GM18505 (cell line): ENCODE results near the gene REG4.
"Not testable (repeated sequence)": the region's sequence is repeated elsewhere in the genome, so short reads cannot be mapped to it uniquely, and the experiment has no call there.

Experiments used
- ATAC-seq: cut with Tn5 transposase; IDR thresholded peaks from one replicate; pipeline ENCODE4 v1.9.1; 2021; ENCODE audit not compliant: unreplicated experiment
- POLR2A ChIP-seq: IDR thresholded peaks from 4 replicates; pipeline ENCODE4 v1.6.1; 2011; ENCODE audit warnings: borderline replicate concordance; ENCODE audit not compliant: insufficient read depth, insufficient read length; ENCODE audit errors: extremely low read depth

Gene REG4

DNA sequence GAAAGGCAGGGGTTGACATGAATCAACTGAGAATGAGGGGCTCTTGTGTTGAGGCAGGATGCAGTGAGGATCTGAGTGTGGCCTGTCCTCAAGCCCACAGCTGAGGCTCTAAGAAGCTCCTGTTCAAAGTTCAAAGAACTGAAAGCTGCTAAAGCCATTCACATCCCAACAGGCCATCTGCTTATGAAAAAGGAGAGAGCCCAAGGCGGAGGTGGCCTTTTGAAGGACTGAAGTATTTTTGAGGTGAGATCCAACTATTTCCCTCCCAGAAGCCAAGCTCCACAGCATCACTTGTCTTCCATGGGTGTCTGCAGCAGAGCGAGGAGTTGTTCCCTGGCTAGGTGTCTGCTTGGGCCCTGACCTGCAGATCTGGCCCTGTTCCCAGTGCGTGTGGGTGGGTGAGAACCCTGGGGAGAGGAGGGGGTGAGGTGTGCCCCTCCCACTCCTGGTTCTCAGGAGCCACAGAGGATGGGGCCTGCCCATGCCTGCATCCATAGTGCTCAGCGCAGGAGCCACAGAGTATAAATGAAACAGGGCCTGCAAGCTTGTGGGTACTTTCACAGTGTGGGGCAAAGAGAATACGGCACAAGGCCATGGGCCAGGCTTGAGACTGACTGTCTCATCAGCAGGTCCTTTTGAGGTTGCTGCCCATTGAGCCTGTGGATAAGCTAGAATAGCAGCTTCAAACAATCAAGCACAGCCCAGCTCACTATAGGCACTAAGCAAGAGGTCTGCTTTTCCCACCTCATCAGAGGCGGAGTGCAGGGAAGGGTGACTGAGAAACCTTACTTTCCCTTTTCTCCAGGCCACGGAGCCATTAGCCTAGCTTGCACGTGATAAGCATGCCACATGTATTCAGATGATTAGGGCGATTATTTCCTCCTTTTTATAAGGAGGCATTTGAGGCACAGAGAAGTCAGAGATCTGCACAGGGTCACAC lies 15.7 kb downstream of the REG4 start:
- ATAC-seq, result no peak

DNA sequence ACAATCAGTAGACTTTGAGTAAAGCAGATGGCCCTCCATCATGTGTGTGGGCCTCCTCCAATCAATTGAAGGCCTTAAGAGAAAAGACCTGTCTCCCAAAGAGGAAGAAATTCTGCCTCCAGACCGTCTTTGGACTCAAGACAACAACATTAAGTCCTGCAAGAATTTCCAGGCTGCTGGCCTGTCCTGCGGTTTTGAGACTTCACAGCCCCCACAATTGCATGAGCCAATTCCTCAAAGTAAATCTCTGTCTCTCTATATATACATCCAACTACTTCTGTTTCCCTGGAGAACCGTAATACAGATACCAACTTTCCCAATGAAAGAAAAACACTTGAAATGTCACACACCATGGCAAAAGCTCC lies 16.4 kb downstream of the REG4 start:
- ATAC-seq, result no peak
- TF ChIP-seq POLR2A, result no peak

More for the DNA sequence above, 15.7 kb downstream of the REG4 start:
- no peak for TF ChIP-seq POLR2A

DNA sequence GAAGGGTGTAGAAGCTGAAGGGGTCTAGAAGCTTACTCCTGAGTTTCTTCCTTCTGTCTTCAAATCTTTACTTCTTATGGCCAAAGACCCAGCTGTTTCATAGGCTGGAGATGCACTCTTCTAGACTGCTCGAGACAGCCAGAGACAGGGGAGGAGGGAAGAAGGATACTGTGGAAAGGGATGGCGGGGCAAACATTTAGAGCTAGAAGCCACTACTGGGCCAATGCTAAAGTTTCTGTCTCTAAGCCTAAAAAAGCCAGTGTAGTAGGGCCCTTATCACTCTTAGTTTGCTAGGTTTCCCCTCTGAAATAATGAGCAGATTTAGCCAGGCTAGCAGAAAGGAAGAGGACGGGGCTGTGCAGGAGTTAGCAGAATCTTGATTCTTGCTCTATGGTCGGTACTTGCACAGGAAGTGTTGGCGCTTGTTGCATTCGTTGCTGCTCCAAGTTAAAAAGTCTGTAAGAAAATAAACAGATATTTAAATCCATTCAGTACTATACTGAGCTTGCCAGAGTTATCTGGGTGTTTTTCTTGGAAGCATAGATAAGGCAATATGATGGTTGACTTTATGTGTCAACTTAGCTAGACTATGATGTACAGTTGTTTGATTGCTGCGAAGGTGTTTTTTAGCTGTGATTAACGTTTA lies 16.9 kb downstream of the REG4 start:
- no peak for ATAC-seq
- TF ChIP-seq POLR2A, result no peak

DNA sequence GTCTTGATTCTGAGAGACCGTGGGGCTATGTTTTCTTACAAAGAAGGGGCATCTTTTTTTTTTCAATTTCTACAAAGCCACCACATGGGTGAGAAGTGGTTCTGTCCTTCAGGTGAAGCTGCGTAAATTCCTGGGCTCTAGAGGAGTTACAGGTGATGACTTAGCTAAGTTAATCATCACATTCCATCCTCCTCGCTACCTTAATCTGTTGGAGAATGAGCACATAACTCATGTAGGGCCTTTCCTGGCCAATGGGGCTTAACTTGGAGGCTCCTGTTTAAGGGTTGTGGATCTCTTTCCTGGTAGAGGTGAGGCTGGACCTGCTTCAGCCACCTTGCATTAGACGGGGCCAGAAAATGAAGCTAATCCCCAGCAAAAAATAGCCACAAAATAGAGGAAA lies 19.9 kb downstream of the REG4 start:
- ATAC-seq, result no peak

DNA sequence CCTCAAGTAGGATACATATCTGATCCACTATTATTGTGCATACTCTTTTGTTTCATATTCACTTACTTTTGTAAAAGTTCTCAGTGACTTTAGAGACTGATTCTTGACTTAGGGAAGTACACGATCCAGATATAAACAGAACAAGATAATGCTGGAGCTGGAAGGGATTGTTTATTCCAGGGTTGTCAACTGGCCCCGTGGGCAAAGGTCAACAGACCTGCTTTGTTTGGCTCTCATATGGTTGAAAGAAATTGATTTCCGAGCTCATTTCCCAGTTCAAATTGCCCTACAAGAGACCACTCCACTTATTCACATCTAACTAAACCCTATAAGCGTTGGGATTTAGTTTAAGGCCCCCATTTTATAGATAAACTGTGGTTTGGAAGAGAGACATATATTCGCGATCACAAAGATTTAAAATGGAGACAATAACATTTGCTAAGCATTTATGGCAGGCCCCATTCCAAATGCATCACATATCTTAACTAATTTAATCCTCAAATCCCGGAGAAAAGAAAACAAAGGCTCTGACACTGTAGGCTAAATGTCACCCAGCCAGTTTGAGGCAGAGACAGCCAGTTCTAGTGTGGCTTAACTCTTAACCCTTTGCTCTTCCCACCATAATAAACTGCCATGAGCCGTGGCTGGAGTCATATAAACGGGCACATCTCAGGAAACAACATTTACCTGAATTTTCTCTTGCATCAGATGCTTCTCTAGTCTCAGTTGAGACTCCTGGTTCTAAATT lies 20.6 kb downstream of the REG4 start:
- ATAC-seq, result no peak

More for the DNA sequence above, 19.9 kb downstream of the REG4 start:
- no peak for TF ChIP-seq POLR2A

DNA sequence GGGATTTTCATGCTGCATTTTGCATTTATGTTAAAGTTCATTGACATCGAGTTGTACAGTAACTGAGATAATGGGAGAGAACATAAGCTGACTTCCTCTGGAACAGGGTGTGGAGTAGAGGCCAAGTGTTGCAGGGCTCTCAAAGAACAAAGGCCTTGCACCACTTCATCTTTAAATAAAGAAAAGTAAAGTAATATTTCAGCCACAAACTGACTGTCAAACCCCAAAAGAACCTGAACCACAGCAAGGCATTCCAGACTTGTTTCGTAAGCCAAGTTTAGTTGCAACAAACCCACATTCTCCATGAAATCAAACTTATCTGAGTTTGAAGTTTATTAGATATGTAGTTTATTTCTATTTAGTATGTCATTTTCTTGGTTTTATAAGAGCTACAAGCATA lies 23.5 kb downstream of the REG4 start:
- no peak for ATAC-seq
- no peak for TF ChIP-seq POLR2A

More for the DNA sequence above, 20.6 kb downstream of the REG4 start:
- no peak for TF ChIP-seq POLR2A

DNA sequence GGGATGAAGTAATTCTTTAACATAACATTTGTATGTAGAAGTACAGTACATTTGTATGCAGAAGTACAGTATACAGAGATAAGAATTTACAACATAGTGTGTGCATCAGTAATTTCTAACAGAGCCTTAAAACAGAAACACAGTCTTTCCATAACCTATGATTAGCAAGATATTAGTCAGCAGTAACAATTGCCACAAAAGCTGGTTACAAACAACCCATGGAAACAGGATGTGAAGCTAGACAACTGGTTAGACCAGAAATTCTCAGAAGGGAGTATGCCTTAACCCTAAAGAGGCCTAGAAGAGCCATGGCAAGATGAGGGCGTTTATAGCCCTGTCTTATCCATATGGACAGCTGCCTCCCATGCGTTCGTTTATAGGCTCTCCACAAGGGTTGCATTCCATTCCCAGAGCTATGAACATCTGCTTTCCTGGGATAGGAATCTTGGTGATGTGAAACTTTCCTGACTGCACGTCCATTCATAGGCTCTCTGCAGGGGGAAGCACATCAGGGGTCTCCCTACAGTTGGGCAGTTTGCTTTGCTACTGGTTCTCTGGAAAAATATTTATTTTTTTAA lies 24.7 kb downstream of the REG4 start:
- not testable (repeated sequence) for ATAC-seq

DNA sequence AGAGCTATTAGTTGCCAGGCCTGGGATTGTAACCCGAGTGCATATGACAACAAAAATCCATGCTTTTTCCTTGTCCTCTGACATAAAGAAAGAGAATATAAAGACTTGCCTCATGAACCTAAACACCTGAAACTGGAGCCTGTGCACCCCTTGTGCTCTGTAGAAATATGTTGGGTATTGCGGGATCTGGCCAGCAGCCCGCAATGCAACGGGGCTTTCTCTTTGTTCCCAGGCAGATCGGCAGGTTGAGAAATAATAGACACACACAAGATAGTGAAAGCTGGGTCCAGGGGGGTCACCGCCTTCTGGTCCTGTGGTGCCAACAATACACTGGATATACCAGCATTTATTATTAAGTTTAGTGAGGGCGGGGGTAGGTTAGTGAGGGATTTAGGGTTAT lies 25.2 kb downstream of the REG4 start:
- ATAC-seq, result not testable (repeated sequence)

DNA sequence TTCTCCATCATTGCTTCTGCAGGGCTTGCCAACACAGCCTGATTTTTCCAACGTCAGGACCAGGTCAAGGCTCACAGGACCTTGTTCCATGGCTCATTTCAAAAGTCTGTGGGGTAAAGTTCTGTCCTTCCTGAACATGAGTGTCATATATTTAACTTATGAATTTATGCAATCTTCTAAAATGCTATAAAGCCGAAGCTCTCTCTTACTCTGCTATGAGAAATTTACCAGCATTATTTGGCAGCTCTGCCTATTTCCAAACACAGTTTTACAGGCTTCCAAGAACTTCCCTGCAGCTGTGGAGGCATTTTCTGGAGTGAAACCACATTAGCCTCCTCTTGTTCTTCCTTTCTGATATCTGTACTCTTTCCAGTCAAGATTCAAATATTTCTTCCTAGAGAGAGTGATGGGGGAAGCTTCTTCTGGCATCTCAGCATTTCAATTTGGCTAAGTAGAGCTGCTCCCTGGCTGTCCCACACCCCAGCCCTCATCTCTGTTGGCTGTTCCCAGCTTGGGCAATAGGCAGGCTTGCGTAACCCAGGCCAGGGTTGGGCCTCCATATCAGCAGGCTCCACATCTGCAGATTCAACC lies 27.0 kb downstream of the REG4 start:
- no peak for ATAC-seq
- TF ChIP-seq POLR2A, result no peak

DNA sequence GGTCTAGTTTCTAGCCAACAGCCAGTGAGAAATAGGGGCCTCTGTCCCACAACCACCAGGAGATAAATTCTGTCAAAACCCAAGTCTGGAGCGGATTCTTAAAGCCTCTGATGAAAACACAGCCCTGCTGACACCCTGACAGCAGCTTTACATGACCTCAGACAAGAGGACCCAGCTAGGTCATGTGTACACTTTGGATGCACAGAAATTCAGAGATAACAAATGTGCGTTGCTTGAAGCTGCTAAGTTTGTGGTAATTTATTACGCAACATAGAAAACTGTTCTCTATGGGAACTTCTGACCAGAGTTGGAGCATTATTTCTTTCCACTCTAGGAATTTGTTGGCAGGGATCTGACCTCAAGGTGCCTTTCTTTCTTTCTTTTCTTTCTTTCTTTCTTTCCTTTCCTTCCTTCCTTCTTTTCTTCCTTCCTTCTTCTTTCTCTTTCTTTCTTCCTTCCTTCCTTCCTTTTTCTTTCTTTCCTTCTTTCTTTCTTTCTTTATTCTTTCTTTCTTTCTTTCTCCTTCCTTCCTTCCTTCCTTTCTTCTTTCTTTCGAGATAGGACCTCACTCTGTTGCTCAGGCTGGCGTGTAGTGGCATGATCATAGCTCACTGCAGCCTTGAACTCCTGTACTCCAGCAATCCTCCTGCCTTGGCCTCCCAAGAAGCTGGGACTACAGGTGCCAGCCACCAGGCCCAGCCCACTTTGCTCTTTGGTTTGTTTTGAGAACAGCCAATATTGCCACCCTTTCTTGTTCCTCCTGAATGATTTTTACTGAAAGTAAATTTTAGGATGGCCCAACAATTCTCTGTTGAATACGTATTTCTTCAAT lies 27.7 kb downstream of the REG4 start:
- no peak for TF ChIP-seq POLR2A

DNA sequence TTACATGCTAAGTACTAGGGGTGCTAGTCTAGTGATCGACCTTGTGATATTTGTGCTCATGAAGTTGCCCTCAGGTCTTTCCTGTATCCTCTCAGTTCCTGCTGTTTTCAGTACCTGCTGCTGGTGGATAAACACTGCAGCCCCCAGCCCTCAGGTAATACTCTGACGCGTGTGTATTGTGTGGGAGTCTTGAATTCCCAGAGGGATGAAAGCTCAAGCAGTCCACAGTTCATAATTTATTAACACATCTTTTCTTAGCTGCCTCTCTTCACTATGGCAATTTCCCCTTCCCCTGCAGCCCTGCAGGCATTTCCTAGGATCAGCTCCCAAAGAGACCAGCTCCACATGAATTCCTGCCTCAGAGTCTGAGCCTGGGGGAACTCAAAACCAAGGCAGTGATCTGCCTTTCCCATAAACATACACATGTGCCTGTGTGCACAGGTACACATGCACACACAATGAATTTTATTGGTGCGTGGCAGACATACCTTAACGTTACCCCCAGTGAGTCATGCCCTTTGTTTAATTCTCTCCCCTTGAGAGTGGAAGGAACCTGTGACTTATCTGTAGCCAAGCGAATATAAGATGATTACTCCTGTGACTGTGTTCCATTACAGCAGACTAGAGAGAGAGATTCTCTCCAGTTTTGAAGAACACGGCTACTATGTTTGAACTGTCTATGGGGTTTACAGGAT lies 28.5 kb downstream of the REG4 start:
- no peak for ATAC-seq
- no peak for TF ChIP-seq POLR2A

More for the DNA sequence above, 27.7 kb downstream of the REG4 start:
- no peak for ATAC-seq
